ENCODE data around the gene TBCD. TPM values are rescaled to one million over a fixed set of nuclear protein-coding genes. Genes with fewer than 3 reads are reported as not detected.

The TBCD gene
- total and polyA plus RNA-seq, 4 donors: 56.3 to 140 (median 92.8) TPM

- DNase-seq (ENCODE audit: low read depth in 4 of 6, low spot score in 6 of 6): no peak
- peaks cover 19% of the 10 kb centered on the region for H3K4me1 ChIP-seq (ENCODE audit: control insufficient read depth, insufficient read depth, low read length)
- H3K36me3 ChIP-seq (ENCODE audit: control insufficient read depth, insufficient read depth, low read length): peaks cover 38% of the 10 kb centered on the region
- H3K27me3 ChIP-seq (ENCODE audit: control insufficient read depth, insufficient read depth, low read length): no peaks in the 10 kb centered on the region
- H3K27ac ChIP-seq (ENCODE audit: low read depth, low read length): no peak overlapping the region
- no peaks in the 10 kb centered on the region for H3K9me3 ChIP-seq (ENCODE audit: control insufficient read depth, insufficient read depth, low read length)
- 95% methylated on average over 9 of the region's 16 CpGs for WGBS (ENCODE audit: insufficient coverage)
- no peak overlapping the region for H3K4me3 ChIP-seq (ENCODE audit: low read depth, low read length)
Measured at GRCh38 chr17:82841921-82842596, 90.2 kb downstream of the TBCD start.

GRCh38 chr17:82843904-82844680 is 92.2 kb downstream of the TBCD start:
- Histone ChIP-seq H3K27ac (ENCODE audit: low read depth, low read length) (no peak overlapping the region), H3K9me3 (ENCODE audit: control insufficient read depth, insufficient read depth, low read length) (no peaks in the 10 kb centered on the region)
- DNase-seq (ENCODE audit: low read depth in 4 of 6, low spot score in 6 of 6): no peak

DNA sequence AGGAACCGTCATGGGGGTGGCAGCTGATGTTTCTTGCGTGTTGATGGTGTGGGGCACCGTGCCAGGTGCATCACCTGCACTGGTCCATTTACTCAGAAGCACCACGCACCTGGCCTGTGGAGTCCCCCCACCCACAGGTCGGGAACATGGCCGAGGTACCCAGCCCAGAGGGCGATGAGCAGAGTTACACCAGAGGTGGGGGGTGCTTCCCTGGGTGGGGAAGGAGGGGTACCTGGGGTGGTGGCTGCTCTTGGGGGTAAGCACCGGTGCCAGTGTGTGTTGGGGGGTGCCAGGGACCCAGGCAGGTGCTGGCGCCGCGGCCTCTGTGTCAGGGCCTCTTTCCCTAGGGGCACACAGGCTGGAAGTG is 92.9 kb downstream of the TBCD start:
- peaks cover 10% of the 10 kb centered on the region for H3K4me1 ChIP-seq (ENCODE audit: control insufficient read depth, insufficient read depth, low read length)
- no peak overlapping the region for H3K27ac ChIP-seq (ENCODE audit: low read depth, low read length)
- no peaks in the 10 kb centered on the region for H3K27me3 ChIP-seq (ENCODE audit: control insufficient read depth, insufficient read depth, low read length)
- no peak overlapping the region for H3K4me3 ChIP-seq (ENCODE audit: low read depth, low read length)
- H3K36me3 ChIP-seq (ENCODE audit: control insufficient read depth, insufficient read depth, low read length): peaks cover 49% of the 10 kb centered on the region
- DNase-seq (ENCODE audit: low read depth in 4 of 6, low spot score in 6 of 6): no peak
- H3K9me3 ChIP-seq (ENCODE audit: control insufficient read depth, insufficient read depth, low read length): no peaks in the 10 kb centered on the region
- WGBS (ENCODE audit: insufficient coverage): 92% methylated on average over 10 of the region's 11 CpGs

More at GRCh38 chr17:82843904-82844680, 92.2 kb downstream of the TBCD start:
- Histone ChIP-seq H3K36me3 (ENCODE audit: control insufficient read depth, insufficient read depth, low read length) (peaks cover 47% of the 10 kb centered on the region), H3K27me3 (ENCODE audit: control insufficient read depth, insufficient read depth, low read length) (no peaks in the 10 kb centered on the region), H3K4me3 (ENCODE audit: low read depth, low read length) (no peak overlapping the region), H3K4me1 (ENCODE audit: control insufficient read depth, insufficient read depth, low read length) (peaks cover 10% of the 10 kb centered on the region)
- 81% methylated on average over 5 of the region's 7 CpGs for WGBS (ENCODE audit: insufficient coverage)

GRCh38 chr17:82845163-82845807 is 93.4 kb downstream of the TBCD start:
- Histone ChIP-seq H3K36me3 (ENCODE audit: control insufficient read depth, insufficient read depth, low read length) (peaks cover 49% of the 10 kb centered on the region), H3K4me3 (ENCODE audit: low read depth, low read length) (peak overlapping the region; percentile 18), H3K27ac (ENCODE audit: low read depth, low read length) (no peak overlapping the region), H3K9me3 (ENCODE audit: control insufficient read depth, insufficient read depth, low read length) (no peaks in the 10 kb centered on the region), H3K27me3 (ENCODE audit: control insufficient read depth, insufficient read depth, low read length) (no peaks in the 10 kb centered on the region), H3K4me1 (ENCODE audit: control insufficient read depth, insufficient read depth, low read length) (peaks cover 10% of the 10 kb centered on the region)
- peak in 1 of 6 donors; percentile 38 for DNase-seq (ENCODE audit: low read depth in 4 of 6, low spot score in 6 of 6)
- WGBS (ENCODE audit: insufficient coverage): 84% methylated on average over 24 of the region's 24 CpGs

DNA sequence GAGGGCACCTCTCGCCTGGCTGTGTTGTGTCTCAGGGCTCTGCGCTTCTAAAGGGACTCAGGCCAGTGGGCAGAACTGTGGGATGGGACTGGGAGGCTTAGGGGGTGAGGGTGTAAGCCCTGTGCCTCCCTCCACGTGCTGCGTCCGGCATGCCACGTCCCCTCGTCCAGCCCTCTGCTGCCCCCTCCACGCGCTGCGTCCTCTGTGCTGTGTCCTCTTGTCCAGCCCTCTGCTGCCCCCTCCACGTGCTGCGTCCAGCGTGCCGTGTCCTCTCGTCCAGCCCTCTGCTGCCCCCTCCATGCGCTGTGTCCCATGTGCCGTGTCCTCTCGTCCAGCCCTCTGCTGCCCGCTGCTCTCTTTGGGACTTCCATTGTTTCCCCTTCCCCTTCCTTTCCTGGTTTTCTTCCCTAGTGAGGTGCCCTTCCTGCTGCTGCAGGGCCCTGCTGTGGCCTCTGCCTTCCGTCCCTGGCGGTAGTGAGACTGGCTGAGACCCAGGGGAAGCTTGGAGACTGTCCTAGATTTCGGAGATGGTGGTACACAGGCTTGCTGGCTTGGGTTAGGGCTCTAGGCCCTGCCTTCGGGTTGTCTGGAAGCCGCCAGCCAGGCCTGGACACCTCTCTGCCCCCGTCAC is 94.3 kb downstream of the TBCD start:
- no peak overlapping the region for H3K27ac ChIP-seq (ENCODE audit: low read depth, low read length)
- DNase-seq (ENCODE audit: low read depth in 4 of 6, low spot score in 6 of 6): no peak
- peaks cover 45% of the 10 kb centered on the region for H3K36me3 ChIP-seq (ENCODE audit: control insufficient read depth, insufficient read depth, low read length)
- no peaks in the 10 kb centered on the region for H3K27me3 ChIP-seq (ENCODE audit: control insufficient read depth, insufficient read depth, low read length)
- WGBS (ENCODE audit: insufficient coverage): 81% methylated on average over 24 of the region's 25 CpGs
- no peaks in the 10 kb centered on the region for H3K9me3 ChIP-seq (ENCODE audit: control insufficient read depth, insufficient read depth, low read length)
- peak overlapping the region; percentile 18 for H3K4me3 ChIP-seq (ENCODE audit: low read depth, low read length)
- H3K4me1 ChIP-seq (ENCODE audit: control insufficient read depth, insufficient read depth, low read length): peaks cover 10% of the 10 kb centered on the region

DNA sequence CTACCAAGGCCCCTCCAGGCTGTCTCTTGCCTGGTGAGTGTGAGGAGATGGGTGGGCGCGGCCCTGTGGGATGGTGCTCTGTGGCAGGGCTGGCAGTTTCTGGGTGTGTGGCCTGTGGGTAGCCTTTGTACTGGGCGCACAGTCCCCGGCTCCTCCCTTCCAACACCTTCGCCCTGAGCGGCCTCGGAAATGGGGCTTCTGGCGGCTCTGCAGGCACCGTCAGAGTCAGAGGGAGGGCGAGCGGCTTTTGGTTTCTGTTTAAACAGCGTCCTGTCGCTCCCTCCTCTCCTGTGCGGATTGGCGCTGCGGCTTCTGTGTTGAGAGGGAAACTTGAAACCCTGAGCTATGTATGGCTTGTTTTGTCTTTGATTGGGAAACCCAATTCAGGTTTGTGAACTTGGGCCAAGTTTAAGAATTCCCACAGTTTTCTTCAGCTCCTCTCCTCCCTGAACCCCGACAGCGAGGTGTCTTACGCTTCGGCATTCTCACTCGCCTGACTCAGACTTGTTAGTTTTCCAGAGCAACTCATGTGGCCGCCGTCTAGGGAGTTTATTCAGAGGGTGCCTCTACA is 96.2 kb downstream of the TBCD start:
- Histone ChIP-seq H3K27me3 (ENCODE audit: control insufficient read depth, insufficient read depth, low read length) (no peaks in the 10 kb centered on the region), H3K36me3 (ENCODE audit: control insufficient read depth, insufficient read depth, low read length) (peaks cover 45% of the 10 kb centered on the region), H3K9me3 (ENCODE audit: control insufficient read depth, insufficient read depth, low read length) (no peaks in the 10 kb centered on the region), H3K4me1 (ENCODE audit: control insufficient read depth, insufficient read depth, low read length) (peaks cover 15% of the 10 kb centered on the region), H3K4me3 (ENCODE audit: low read depth, low read length) (peak overlapping the region; percentile 21), H3K27ac (ENCODE audit: low read depth, low read length) (peak overlapping the region; percentile 80)
- WGBS (ENCODE audit: insufficient coverage): 75% methylated on average over 15 of the region's 23 CpGs
- peak in 1 of 6 donors; percentile 64 for DNase-seq (ENCODE audit: low read depth in 4 of 6, low spot score in 6 of 6)

DNA sequence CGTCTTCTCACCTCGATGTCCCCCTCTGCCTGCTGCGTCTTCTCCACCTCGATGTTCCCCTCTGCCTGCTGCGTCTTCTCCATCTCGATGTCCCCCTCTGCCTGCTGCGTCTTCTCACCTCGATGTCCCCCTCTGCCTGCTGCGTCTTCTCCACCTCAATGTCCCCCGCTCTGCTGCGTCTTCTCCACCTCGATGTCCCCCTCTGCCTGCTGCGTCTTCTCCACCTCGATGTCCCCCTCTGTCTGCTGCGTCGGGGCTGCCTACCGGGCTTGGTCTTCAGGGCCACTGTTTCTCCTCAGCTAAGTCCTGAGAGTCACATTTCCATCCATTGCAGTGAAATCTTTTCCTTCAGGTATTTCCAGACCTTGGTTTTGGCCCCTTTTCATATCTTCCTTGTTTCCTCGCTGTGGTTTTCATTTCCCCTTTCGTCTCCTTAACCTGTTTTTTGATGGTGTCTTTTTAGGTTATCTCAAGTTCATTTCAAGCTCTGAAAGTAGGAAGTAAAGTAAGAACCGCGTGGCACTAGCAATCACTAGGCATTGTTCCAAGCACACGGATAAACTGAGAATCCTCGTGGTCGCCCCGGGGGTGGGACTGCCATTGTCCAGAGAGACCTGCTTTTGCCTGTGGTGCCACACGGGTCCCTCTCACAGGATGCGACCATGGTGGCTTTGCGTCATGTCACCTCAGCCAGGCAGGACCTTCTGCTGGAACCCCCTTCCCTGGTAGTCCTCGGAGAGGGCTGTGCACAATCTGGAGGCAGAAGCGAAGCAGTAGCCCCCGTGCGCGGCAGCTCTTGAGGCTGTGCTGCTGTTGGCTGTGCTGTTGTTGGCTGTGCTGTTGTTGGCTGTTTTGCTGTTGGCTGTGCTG is 97.4 kb downstream of the TBCD start:
- no peak overlapping the region for H3K4me3 ChIP-seq (ENCODE audit: low read depth, low read length)
- DNase-seq (ENCODE audit: low read depth in 4 of 6, low spot score in 6 of 6): no peak
- H3K27ac ChIP-seq (ENCODE audit: low read depth, low read length): no peak overlapping the region
- peaks cover 44% of the 10 kb centered on the region for H3K36me3 ChIP-seq (ENCODE audit: control insufficient read depth, insufficient read depth, low read length)
- peaks cover 15% of the 10 kb centered on the region for H3K4me1 ChIP-seq (ENCODE audit: control insufficient read depth, insufficient read depth, low read length)
- 92% methylated on average over 30 of the region's 33 CpGs for WGBS (ENCODE audit: insufficient coverage)
- H3K27me3 ChIP-seq (ENCODE audit: control insufficient read depth, insufficient read depth, low read length): no peaks in the 10 kb centered on the region
- H3K9me3 ChIP-seq (ENCODE audit: control insufficient read depth, insufficient read depth, low read length): no peaks in the 10 kb centered on the region

- Histone ChIP-seq H3K4me1 (ENCODE audit: control insufficient read depth, insufficient read depth, low read length) (peaks cover 17% of the 10 kb centered on the region), H3K4me3 (ENCODE audit: low read depth, low read length) (no peak overlapping the region), H3K36me3 (ENCODE audit: control insufficient read depth, insufficient read depth, low read length) (peaks cover 38% of the 10 kb centered on the region), H3K27ac (ENCODE audit: low read depth, low read length) (no peak overlapping the region), H3K9me3 (ENCODE audit: control insufficient read depth, insufficient read depth, low read length) (no peaks in the 10 kb centered on the region), H3K27me3 (ENCODE audit: control insufficient read depth, insufficient read depth, low read length) (no peaks in the 10 kb centered on the region)
- DNase-seq (ENCODE audit: low read depth in 4 of 6, low spot score in 6 of 6): no peak
- WGBS (ENCODE audit: insufficient coverage): 60% methylated on average over 11 of the region's 12 CpGs
Measured at GRCh38 chr17:82851381-82851780, 99.5 kb downstream of the TBCD start.
